GM23248 (cell line): Measurements from ENCODE around the gene ERC2.

Source experiments
- EZH2 ChIP-seq: fragments of 200-600 bp; sonication (generic); IDR thresholded peaks from 2 replicates; pipeline ENCODE4 v1.6.1; 2018; ENCODE audit warnings: antibody characterized with exemption, mild to moderate bottlenecking; ENCODE audit not compliant: insufficient read depth, poor library complexity, severe bottlenecking
- EZH2phosphoT487 ChIP-seq: fragments of 200-600 bp; sonication (generic); IDR thresholded peaks from 2 replicates; pipeline ENCODE4 v1.6.1; 2018; ENCODE audit warnings: antibody characterized with exemption, moderate library complexity, mild to moderate bottlenecking, low read depth; ENCODE audit not compliant: insufficient read depth

DNA sequence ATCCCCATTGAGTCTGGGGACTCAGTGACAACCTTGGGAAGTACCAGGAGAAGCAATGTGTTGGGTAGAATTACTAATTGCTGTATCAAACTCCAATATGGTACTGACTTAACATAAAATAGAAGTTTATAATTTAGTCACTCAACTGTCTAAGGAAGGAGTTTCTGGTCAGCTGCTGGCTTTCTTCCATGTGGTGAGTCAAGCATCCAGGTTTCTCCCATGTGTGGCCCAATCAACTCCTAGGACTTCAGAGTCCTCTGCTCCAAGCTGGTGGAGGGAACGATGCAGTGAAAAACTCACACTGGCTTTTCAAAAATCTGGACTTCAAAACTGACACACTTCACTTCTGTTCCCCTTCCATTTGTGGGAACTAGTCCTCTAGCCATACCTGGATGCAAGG, 1006.4 kb downstream of the ERC2 start:
- TF ChIP-seq EZH2phosphoT487, result no peak
- TF ChIP-seq EZH2, result no peak
